ENCODE data around the gene NXF1. TPM values are rescaled to one million over a fixed set of nuclear protein-coding genes. Genes with fewer than 3 reads are reported as not detected.

Gene NXF1
- total RNA-seq, 2 donors from 2014 or later = 33.9 to 35.9 TPM

GRCh38 chr11:62851807-62852522 is 46.7 kb upstream of the NXF1 start:
- Histone ChIP-seq H3K4me3 (no peak overlapping the region), H3K36me3 (peaks cover 29% of the 10 kb centered on the region), H3K9me3 (no peaks in the 10 kb centered on the region), H3K27ac (no peak overlapping the region), H3K4me1 (peaks cover 0 to 32% of the 10 kb centered on the region in 2 donors), H3K27me3 (no peaks in the 10 kb centered on the region)
- no peak for DNase-seq (ENCODE audit: low spot score)
- no peak for TF ChIP-seq CTCF (IDR thresholded peaks at IDR 0.05)

GRCh38 chr11:62850911-62851806 is 45.9 kb upstream of the NXF1 start:
- Histone ChIP-seq H3K4me3 (no peak overlapping the region), H3K9me3 (no peaks in the 10 kb centered on the region), H3K36me3 (peaks cover 29% of the 10 kb centered on the region), H3K27me3 (no peaks in the 10 kb centered on the region), H3K27ac (no peak overlapping the region), H3K4me1 (peaks cover 0 to 23% of the 10 kb centered on the region in 2 donors)
- DNase-seq (ENCODE audit: low spot score) = no peak
- no peak for TF ChIP-seq CTCF (IDR thresholded peaks at IDR 0.05)

GRCh38 chr11:62847767-62848314 is 42.6 kb upstream of the NXF1 start:
- TF ChIP-seq CTCF (IDR thresholded peaks at IDR 0.05) = no peak
- no peak for DNase-seq (ENCODE audit: low spot score)
- Histone ChIP-seq H3K9me3 (no peaks in the 10 kb centered on the region), H3K4me3 (no peak overlapping the region), H3K27me3 (no peaks in the 10 kb centered on the region), H3K36me3 (peaks cover 15% of the 10 kb centered on the region), H3K27ac (no peak overlapping the region), H3K4me1 (no peaks in the 10 kb centered on the region)

GRCh38 chr11:62846177-62846576 is 40.9 kb upstream of the NXF1 start:
- Histone ChIP-seq H3K27me3 (no peaks in the 10 kb centered on the region), H3K4me3 (no peak overlapping the region)
- no peak for DNase-seq (ENCODE audit: low spot score)

GRCh38 chr11:62844154-62844553 is 38.9 kb upstream of the NXF1 start:
- peaks cover 0 to 16% of the 10 kb centered on the region in 2 donors for H3K4me1 ChIP-seq
- no peak overlapping the region for H3K4me3 ChIP-seq
- H3K27ac ChIP-seq = no peak overlapping the region
- no peaks in the 10 kb centered on the region for H3K36me3 ChIP-seq
- no peaks in the 10 kb centered on the region for H3K9me3 ChIP-seq
- no peak for TF ChIP-seq CTCF (IDR thresholded peaks at IDR 0.05)
- DNase-seq (ENCODE audit: low spot score) = no peak
- no peaks in the 10 kb centered on the region for H3K27me3 ChIP-seq

More at GRCh38 chr11:62846177-62846576, 40.9 kb upstream of the NXF1 start:
- TF ChIP-seq CTCF (IDR thresholded peaks at IDR 0.05) = no peak
- H3K27ac ChIP-seq = no peak overlapping the region
- peaks cover 0 to 11% of the 10 kb centered on the region in 2 donors for H3K4me1 ChIP-seq
- H3K36me3 ChIP-seq = no peaks in the 10 kb centered on the region
- H3K9me3 ChIP-seq = no peaks in the 10 kb centered on the region
